GM19328 (cell line): ENCODE data around the gene ABCD3.
"Not testable (repeated sequence)": the region's sequence is repeated elsewhere in the genome, so short reads cannot be mapped to it uniquely, and the experiment has no call there.

Experiments
- ATAC-seq: cut with Tn5 transposase; IDR thresholded peaks from one replicate; pipeline ENCODE4 v1.9.1; 2021; ENCODE audit warnings: mild to moderate bottlenecking, moderate library complexity; ENCODE audit not compliant: unreplicated experiment

The ABCD3 gene

GRCh38 chr1:94417978-94418663 lies at the start of gene ABCD3:
ABCD3 (plus strand) TSS chr1:94418389; CDS start chr1:94418479, 90 bp downstream.
- ATAC-seq = peak; percentile 97

- ATAC-seq = not testable (repeated sequence)
Observed at GRCh38 chr1:94372771-94373170, 45.4 kb upstream of the ABCD3 start.

DNA sequence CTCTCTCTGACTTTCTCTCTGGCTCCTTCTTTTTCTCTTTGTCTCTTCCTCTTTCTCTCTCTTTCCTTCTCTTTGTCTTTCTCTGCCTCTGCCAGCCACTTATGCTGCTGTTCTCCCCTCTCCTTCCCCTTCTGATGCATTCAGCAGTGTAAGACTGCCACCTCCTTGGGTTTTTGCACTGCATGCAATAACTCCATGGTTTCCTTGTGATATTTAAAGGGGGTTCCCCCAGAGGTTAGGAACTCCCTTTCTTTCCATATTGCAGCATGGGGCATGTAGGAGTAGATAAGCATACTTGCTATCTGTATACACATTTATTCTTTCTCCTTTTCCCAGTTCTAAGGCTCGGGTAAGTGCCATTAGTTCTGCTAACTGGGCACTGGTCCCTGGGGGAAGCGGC lies 44.9 kb upstream of the ABCD3 start:
- not testable (repeated sequence) for ATAC-seq

- ATAC-seq = not testable (repeated sequence)
Observed at GRCh38 chr1:94375666-94376065, 42.5 kb upstream of the ABCD3 start.

- not testable (repeated sequence) for ATAC-seq
Observed at GRCh38 chr1:94378493-94378892, 39.7 kb upstream of the ABCD3 start.

- ATAC-seq = no peak
Observed at GRCh38 chr1:94379615-94380014, 38.6 kb upstream of the ABCD3 start.

DNA sequence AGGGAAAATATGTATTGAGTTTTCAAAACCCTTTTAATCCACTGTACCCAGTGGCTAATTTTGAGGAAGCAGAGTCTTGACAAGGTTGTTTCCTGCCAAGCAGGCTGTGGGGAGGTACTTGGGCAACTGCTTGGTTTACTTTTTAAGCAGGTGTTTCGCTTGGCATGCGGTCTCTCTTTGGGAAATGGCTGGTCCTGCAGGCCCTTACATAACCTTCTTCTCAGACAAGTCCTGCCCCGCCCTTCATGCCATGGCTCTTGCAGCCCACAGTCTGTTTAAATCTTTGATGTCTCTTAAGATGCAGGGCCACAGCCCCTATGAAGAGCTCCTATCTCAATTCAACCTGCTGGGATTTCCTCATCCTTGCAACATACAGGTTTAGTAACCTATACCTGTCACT lies 36.0 kb upstream of the ABCD3 start:
- no peak for ATAC-seq

- ATAC-seq = no peak
Observed at GRCh38 chr1:94383966-94384408, 34.2 kb upstream of the ABCD3 start.

GRCh38 chr1:94384485-94385265 lies 33.5 kb upstream of the ABCD3 start:
- ATAC-seq = no peak

GRCh38 chr1:94385308-94385929 lies 32.8 kb upstream of the ABCD3 start:
- no peak for ATAC-seq

GRCh38 chr1:94389298-94389697 lies 28.9 kb upstream of the ABCD3 start:
- no peak for ATAC-seq

GRCh38 chr1:94394247-94394646 lies 23.9 kb upstream of the ABCD3 start:
- no peak for ATAC-seq

GRCh38 chr1:94395231-94395630 lies 23.0 kb upstream of the ABCD3 start:
- ATAC-seq = no peak

- ATAC-seq = no peak
Observed at GRCh38 chr1:94395748-94396309, 22.4 kb upstream of the ABCD3 start.

DNA sequence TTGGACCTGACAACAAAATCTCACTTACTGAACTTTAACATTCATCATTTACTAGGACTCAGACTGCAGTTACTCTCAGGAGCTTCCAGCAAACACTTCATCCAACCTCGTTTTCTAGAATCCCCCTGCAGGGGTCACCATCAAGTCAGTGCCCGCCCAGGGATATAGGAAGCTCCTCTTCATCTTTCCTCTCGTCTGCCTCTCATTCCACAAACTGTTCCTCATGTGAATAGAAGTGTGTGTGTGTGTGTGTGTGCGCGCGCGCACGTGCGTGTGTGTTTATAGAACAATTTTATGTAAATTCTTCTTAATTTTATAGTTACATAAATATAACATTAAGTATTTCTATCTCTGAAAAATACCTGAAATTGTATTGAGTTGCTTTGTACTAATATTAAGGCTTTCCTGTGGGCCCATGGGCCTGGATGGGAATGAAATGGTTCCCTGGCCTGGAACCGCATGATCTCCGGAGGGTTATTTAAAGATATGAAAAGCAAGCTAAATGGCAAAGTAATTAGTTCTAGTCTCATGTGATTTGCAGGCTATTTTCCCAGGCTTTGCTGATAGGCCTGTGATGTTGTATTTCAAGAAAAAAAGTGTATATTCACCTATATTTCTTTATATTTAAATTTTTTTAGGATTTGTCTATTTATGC lies 21.7 kb upstream of the ABCD3 start:
- no peak for ATAC-seq

DNA sequence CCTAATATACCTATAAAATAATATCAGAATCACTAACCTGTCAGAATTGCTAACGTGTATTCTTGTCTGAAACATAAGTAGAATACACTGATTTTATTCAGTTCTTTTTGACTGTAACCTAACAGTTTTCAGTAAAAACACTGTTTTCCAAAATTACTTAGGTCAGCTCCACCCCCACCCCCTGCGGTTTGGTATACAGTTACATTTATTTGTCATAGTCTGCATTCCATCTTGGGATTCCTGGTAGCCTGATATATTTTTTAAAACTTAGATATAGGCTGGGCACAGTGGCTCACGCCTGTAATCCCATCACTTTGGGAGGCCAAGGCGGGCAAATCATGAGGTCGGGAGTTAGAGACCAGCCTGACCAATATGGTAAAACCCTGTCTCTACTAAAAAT lies 19.8 kb upstream of the ABCD3 start:
- no peak for ATAC-seq

DNA sequence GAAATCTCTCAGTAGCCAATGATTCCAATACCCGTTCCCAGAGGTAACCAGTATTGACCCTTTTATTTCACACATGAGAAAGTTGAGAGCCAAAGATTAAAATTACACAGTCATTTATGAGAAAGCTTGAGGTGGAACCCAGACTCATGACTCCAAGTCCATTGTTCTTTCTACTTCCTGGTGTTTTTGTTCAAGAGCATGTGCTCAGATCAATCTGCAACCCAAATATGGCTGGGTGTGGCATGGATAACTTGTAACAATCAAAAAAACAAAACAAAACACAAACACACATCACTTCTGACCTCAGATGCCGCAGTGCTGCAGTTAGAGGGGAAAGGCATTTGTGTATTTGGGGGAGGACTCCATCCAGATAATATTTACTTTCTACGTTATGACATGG lies 18.7 kb upstream of the ABCD3 start:
- ATAC-seq = no peak

GRCh38 chr1:94401206-94401605 lies 17.0 kb upstream of the ABCD3 start:
- no peak for ATAC-seq

- no peak for ATAC-seq
Observed at GRCh38 chr1:94406446-94406845, 11.7 kb upstream of the ABCD3 start.

GRCh38 chr1:94408104-94408830 lies 9.9 kb upstream of the ABCD3 start:
- no peak for ATAC-seq
